NCI-H1694 treated with DMSO at 0.1 percent for 48 hours (cell line): ENCODE measurements around the gene PHF13.
"Not testable (repeated sequence)": the region's sequence is repeated elsewhere in the genome, so short reads cannot be mapped to it uniquely, and the experiment has no call there.

ENCODE experiments used
- DNase-seq: peaks from one replicate; lab custom pipeline; 2025; lab: John Stamatoyannopoulos, UW

Gene PHF13

DNA sequence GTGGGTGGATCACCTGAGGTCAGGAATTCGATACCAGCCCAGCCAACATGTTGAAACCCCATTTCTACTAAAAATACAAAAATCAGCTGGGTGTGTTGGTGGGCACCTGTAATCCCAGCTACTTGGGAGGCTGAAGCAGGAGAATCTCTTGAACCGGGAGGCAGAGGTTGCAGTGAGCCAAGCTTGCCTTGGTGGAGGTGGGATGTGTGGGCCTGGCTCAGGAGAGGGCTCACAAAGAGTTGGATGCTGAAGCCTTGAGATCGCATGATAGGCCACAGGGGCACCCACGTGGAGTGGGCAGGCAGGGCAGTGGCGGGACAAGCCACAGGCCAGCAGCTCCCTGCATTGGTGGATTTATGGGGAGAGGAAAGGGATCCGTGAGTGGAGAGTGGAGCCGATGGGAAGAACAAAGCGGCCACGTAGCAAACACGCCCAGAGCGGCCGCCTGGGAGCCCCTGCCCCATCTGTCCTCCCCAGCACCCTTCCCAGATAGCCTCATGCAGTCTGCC lies 15.5 kb downstream of the PHF13 start:
- DNase-seq: no peak

DNA sequence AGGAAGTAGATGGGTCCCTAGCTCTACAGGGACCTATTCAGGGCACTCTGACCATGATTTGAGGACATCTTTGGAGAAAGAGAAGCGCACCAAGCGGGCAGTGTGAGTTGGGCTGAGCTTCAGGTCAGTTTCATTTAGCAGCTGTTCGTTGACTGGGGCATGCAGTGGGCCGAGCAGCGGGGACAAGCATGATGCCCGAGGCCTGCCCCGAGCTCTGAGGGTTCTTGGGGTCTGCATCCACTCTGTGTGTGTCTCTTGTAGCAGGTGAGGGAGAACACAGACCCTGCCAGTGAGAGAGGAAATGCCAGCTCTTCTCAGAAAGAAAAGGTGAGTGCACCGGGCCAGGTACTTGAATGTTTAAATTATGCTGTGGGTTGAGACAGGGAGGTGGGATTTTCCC lies 16.5 kb downstream of the PHF13 start:
- DNase-seq: no peak

DNA sequence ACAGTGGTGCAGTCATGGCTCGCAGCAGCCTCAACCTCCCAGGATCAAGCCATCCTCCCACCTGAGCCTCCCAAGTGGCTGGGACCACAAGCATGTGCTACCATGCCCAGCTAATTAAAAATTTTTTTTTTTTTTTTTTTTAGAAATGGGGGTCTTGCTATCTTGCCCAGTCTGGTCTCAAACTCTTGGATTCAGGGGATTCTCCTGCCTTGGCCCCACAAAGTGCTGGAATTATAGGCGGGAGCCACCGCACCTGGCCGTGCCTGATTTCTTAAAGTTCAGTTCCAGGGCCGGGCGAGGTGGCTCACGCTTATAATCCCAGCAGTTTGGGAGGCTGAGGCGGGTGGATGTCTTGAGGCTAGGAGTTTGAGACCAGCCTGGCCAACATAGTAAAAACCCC lies 17.5 kb downstream of the PHF13 start:
- DNase-seq: no peak

DNA sequence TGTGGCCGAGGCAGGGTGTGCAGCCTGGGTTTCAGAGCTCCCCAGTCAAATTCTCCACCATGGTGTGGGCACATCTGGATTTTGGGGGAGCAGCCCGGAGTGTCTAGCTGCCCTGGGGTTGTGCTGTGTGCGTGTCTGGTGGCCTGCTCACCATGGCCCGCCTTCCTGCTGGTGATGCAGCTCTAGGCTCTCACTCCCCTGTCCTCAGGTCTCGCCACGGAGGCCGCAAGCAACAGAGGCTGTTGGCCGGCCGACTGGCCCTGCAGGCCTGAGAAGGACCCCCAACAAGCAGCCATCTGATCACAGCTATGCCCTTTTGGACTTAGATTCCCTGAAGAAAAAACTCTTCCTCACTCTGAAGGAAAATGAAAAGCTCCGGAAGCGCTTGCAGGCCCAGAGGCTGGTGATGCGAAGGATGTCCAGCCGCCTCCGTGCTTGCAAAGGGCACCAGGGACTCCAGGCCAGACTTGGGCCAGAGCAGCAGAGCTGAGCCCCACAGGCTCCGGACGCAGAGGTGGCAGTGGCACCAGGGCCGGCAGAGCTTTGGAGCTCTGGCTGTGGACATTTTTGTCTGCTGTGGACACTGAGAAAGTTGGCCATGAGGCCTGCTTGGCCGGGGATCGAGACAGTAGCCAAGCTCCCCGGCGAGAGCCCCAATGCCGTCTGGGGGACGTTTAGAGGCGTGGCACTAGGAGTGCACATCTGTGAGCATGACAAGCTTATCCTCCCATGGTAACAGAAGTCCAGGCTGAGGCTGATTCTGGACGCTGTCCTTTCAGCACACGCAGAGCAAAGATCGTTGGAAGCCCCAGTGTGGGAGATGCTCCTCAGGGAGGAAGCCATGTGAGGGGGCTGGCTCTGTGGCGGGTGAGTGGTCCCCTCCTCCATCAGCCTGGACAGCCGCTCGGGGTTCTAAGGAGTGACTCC lies 19.3 kb downstream of the PHF13 start:
- DNase-seq: no peak

DNA sequence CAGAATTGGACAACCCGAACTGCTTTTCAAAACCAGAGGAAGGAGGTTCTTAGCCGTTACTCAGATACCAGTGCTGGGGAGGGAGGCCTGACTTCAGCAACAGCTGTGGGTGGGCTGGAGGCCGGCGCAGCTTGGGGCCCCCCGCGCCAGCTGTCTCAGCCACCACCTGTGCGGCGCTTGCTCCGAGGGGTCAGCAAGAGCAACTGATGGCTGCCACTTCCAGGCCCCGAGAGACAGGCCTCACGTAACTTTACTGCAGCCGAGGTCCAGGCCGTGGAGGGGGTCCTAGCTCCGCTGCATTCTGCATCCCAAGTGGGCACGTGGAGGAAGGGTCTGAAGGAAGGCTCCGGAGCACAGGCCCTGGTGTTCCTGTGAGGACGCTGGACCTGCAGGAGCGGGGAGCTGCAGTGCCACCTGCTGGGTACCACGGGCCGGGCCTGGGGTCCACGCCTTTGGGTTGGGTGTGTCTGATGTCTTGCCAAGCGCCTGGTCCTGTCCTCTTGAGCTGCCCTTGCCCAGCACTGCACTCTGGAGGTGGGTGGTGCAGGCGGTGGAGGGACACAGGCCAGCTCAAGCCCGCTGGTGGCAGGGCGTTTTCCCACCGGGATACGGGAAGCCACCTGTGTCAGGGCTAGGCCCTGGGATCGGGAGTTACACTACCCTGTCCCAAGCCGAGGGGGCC lies 21.0 kb downstream of the PHF13 start:
- no peak for DNase-seq

DNA sequence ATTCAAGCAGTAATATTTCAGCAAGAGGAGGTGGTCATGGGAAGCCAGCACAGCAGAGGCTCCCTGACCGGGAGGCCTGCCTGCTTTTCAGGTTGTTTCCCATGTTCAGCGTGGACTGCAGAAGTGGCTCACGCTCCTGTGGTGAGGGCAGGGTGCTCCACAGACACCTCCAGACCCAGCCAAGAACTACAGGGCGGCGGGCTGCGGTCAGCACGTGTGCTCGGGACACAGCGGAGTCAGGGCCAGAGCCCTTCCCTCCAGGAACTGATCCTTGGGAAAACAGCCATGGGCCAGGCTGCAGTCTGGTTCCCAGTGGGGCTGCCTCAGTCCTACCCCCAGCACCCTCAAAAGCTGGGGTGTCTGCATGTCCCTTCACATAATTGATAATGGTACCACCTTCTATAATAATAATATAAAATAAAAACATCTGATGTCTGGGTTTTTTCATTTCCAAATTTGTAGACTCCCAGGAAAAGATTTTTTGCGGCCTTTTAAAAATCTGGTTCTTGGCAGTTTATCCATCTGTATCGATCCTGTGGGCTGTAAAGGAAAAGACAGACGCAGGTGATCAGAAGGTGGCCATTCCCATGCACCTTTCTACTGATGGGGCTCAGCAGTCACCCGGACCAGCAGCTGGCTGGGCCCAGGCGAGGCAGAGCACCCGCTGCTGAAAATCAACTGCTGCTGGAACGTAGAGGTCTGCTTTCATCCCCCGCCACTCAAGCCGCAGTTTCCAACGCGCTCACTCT lies 21.8 kb downstream of the PHF13 start:
- DNase-seq: no peak

DNA sequence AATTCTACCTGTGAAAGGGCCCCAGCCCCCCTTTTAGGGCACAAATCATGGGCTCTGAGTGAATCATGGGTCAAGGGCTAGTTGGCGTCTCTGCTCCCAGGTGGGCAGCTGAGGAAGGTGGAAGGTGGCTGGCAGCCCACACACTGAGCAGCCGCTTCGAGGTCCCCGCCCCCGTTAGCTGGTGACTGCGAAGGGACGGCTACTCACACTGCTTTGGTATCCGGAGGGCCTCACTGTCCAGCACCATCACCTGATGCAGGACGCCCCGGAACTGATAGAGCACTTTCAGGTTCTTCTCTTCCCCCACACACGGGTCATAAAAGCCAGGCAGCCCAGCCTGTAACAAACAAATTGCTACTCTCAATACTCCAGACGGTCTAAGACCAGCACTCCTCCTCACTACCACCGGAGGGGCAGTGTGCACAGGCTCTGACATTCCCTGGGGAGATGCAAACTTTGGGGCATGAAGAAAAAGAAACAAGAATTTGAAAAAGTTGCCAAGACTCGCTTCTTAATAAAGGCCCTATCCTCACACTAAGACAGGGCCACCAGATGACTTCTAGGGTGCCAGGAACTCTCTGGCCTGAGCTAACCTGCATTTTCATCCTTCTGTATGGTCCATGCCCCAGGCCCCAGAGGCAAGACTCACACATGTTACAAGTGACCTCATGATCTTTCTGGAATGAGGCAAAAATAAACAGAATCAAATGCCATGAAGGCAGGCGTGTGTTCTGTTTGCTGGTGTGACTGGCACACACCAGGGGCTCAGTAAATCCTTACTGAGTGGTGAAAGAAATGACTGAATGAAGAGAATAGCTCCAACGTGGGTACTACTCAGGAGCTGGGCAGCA lies 22.6 kb downstream of the PHF13 start:
- no peak for DNase-seq

DNA sequence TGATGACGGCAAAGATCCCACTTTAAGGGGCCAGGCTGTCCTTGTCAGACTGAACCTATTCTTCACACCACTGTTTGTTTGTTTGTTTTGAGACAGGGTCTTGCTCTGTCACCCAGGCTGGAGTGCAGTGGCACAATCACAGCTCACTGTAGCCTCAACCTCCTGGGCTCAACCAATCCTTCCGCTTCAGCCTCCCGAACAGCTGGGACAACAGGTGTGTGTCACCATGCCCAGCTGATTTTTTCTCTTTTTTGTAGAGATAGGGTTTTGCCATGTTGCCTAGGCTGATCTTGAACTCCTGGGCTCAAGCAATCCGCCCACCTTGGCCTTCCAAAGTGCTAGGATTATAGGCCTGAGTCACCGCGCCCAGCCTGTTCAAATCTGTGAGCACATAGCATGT lies 23.2 kb downstream of the PHF13 start:
- not testable (repeated sequence) for DNase-seq

DNA sequence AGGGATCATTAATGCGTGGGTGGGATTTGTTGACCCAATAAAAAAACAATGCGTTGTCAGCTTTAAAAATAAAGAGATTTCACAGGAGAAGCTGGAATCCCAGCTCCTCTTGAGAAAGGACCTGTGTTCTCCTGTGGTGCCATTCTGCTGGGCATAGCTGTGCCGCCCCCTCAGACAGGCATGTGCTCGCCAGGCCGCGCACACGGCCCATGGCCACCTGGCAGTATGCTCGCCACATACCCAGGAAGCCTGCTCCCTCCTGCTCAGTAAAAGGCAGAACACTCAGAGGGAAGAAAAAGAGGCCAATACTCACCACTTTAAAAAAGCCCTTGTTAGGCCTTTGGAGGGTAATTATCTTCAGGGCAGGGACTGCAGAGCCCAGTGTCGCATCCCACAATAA lies 24.2 kb downstream of the PHF13 start:
- DNase-seq: no peak

DNA sequence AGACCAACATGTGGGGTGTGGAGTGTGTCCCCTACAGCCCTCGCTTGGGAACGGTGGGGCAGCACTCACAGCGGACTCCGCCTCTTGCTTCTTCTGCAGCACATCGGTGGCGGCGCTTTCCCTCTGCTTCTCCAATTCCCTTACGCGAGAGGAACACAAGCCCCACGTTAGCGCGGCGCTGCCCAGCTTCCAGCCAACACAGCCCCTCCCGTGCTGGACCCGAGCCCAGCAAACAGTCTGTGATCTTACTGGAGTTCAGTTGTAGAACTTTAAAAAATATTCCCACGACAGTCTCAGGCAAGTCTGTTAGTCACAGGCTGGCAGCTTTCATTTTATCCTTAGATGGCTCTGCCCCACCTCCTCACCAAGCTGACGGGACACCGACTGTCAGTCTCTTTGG lies 24.7 kb downstream of the PHF13 start:
- no peak for DNase-seq

DNA sequence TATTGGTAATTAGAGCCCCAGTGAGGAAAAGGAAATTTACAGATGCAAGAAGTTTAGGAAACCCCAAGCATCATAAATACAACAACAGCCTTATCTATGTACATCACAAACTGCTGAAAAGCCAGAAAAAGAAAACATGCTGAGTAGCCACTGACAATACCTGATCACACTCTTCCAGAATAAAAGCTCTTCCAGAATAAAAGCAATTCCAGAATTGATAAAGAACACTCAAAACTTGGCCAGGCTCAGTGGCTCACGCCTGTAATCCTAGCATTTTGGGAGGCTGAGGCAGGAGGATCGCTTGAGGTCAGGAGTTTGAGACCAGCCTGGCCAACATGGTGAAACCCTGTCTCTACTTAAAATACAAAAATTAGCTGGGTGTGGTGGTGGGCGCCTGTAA lies 27.3 kb downstream of the PHF13 start:
- DNase-seq: not testable (repeated sequence)

DNA sequence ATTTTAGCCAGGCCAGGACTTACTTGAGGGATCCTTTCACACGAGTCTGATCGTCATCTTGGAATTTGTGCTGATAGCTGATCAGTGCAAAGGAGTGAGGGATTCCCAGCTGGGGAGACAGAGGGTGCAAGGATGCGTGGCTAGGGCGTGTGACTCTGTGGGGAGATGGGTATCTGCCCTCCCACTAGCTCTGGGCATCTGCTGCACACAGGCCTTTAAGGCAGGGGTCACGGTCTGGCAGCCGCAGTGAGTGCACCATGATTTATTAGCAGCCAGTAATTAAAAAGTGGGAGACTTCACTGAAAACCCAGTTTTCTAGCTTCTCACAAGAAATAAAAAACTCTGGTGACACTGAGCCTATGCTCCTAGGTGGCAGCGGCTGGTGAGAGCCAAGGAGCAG lies 31.5 kb downstream of the PHF13 start:
- DNase-seq: no peak

DNA sequence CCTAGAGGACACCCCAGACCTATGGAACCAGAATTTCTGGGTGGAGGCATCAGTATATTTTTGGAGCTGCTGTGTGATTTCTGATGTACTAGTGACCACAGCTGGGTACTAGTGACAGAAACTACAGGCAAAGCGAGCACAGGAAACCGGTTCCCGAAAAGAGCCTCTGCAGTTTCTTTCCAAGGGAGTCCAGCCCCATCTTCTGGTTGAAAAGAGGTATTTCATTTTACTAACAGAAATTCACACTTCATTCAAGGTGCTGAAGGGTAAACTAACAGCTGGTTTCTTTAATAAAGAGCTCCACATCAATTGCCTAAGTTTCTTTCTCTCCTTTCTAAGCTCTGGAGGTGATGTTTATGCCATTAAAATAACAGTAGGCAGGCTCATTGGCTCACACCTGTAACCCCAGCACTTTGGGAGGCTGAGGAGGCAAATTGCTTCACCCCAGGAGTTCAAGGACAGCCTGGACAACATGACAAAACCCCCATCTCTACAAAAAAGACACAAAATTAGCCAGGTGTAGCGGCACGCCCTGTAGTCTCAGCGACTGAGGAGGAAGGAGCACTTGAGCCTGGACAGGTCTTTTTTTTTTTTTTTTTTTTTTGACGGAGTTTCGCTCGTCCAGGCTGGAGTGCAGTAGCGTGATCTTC lies 33.1 kb downstream of the PHF13 start:
- DNase-seq: peak; percentile 63

DNA sequence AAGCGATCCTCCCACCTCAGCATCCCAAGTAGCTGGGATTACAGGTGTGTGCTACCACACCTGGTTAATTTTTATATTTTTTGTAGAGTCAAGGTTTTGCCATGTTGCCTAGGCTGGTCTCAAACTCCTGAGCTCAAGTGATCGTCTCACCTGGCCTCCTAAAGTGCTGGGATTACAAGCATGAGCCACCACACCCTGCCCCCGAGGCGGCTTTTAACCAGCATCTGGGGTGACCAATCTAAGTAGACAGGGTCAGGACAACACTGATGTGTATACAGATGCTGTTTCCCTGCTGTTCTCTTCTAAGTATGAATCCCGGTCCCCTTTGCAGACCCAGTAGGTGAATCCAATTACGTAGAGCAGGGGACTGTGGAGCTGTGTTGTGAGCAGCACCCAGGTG lies 35.0 kb downstream of the PHF13 start:
- DNase-seq: no peak

DNA sequence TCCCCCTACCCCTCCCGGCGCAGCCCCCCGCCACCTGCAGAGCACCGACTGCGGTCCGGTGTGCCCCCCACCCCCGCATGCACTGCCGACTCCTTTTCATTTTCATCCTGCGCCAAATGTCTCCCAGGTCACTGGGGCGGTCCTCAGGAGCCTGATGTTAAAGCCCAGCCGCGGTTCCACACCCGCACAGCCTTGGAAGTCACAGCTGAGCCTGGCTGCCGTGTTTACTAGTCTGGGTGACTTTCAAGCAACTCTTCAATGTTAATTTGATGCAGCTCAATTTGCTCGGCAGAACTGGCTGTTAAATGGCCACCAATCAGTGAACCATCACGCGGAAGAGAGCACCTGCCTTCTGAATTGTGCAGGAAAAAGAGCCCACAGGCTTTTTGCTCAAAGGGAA lies 38.4 kb downstream of the PHF13 start:
- DNase-seq: no peak

DNA sequence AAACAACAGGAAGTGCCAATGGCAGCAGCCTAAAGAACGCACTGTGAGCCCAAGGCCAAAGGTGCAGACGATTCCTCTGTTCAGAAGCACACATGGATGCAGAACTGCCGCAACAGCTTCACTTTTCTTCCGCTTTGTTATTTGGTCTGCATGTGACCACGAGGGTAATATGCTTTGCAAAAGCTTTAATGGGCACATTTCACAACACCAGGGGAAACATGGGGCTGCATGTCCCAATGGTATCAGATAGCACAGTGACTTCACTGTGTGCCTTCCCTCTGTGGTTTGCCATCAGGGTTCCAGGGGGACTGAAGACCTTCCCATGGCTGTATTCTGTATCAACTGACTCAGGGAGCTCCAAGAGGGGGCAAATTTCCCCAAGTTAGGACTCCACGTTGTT lies 39.5 kb downstream of the PHF13 start:
- DNase-seq: no peak

DNA sequence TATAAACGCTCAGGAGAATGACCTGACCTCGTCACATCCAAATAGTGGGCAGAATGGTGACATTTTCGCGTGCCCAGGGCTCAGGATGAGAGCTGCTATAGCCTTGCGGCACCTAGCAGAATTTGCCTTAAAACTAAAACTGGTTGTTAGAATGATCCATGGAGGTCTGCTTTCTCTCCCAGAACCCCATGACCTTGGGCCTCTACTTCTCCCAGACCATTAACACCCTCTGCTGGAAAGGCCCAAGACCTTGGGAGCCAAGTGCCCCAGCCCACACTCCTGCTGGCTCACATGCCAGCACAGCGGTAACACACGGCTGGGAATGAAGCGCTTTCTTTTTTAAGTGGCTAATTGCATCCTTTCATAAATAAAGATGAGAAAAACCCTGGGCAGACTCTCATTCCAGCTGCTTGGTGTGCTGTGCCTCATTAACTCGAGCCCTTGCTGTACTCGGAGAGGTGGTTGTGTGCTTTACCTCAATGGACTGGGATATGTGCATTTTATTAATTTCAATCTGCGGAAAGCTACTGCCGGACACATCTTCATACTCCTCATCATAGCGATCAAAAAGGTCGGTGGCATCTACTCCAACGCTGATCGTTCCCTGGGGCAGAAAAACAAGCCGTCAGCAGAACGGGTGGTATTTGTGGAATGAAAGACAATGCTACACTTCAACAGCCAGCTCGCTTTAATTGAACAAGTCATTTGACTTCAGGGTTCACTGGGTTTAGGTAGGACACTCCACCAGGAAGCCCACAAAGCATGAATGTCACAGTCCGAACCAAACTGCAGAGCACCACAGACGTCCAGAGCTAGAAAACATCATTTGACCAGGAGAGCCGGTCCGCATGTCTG lies 40.1 kb downstream of the PHF13 start:
- DNase-seq: no peak

DNA sequence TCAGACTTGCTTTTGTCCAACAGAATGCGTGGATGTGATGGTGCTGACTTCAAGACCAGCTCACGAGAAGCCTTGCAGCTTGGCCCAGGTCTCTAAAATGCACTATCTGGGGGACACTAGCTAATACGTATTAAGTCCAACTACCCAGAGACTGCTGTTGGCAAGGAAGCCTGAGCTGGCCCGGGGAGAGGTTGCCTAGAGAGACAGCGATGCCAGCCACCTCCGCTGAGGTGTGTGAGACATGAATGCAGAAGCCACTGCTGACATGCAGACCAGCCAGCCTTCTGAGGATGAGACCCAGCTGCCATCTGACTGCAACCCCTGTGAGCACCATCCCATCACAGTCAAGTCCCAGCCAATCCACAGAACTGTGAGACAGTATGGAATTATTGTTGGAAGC lies 43.6 kb downstream of the PHF13 start:
- no peak for DNase-seq

DNA sequence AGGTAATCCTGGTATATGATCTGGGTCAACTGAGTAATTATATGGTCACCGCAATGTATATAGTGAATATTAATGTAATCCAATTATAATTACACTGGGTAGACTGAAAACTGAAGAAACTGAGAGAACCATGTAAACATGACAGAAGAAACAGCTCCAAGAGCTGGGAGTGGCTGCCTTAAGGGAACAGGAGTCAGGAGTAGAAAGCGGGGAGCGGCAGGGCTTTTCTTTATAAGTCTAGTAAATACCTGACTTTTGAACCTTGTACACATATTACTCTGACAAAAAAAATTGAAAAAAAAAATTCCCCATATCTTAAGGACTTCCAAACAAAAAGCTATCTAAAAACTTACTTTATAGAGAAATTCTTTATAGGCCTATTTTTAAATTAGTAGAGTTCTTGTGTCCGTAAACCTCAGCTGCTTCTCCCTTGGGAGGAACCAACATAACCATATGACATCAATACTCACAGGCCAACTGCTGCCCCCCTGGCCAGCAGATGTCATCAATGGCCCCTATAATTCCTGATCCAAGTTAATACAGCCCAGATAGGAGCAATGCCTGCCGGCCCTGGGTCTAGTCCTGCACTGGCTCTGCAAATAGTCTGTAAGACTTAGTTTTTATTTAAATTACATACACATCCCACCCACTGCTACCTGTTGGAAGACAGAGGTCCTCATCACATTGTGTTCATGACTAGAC lies 45.0 kb downstream of the PHF13 start:
- DNase-seq: no peak
